GM18511 (cell line): ENCODE data around the gene SUPT5H.

Source experiments
- ATAC-seq: cut with Tn5 transposase; IDR thresholded peaks from one replicate; pipeline ENCODE4 v1.9.1; 2021; ENCODE audit warnings: mild to moderate bottlenecking, moderate library complexity; ENCODE audit not compliant: unreplicated experiment

The SUPT5H gene

DNA sequence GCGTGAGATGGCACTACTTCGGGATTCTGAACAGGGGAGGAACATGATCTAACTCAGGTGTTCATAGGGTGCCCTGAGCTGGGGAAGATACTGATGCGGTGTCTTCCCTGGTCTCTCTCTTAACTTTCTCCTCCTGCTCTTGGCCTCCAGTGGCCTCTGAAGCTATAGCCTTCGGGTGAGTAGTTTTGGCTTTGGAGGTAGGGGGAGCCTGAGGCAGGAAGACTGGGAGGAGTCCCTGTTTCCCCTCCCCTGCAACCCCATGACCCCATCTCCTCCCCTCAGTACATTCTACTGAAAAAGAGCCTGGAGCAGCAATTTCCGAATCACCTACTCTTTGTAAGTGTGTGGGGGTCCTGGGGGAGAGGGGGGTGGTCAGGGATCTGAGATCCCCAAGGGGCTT, 73.1 kb downstream of the SUPT5H start:
- ATAC-seq, result no peak

DNA sequence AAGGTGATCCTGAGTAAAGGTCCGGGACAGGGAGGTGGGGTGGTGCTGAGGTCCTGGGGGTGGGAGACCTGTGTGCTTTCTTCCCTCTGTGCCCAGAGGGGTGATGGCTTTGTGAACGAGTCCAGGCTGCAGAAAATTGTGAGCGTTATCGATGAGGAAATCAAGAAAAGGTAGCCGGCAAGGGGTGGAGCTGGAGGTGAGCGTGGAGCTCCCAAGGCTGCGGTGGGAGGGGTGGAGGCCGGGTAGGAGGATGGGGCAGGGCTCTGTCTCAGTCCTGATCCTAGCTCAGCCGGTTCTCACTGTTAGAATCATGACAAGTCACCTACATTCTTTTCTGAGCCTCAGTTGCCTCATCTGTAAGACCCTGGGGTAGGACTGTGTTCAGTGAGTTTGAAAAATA, 73.6 kb downstream of the SUPT5H start:
- ATAC-seq, result no peak

GRCh38 chr19:39520541-39521484, 75.4 kb downstream of the SUPT5H start:
- no peak for ATAC-seq

DNA sequence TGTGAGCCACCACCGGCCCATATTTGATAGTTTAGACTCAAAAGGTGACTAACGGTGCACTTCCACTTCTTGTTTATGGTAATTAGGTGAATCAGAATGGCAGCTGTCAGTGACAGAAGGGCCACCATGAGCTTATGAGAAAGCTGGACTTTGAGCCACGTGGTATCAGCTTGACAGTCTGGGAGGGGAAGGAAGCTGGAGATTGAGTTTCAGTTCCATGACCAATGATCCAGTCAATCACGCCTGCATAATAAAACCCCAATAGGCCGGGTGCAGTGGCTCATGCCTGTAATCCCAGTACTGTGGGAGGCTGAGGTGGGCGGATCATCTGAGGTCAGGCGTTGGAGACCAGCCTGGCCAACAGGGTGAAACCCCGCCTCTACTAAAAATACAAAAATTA, 79.1 kb downstream of the SUPT5H start:
- no peak for ATAC-seq

GRCh38 chr19:39525205-39525604, 79.8 kb downstream of the SUPT5H start:
- ATAC-seq, result no peak
